BLaER1 (cell line): ENCODE data around the gene TTLL11.

ENCODE experiments used
- H3K27ac ChIP-seq: shearing (Covaris generic); formaldehyde crosslinking; 2 replicates; pipeline ENCODE4 v1.8.1; 2022
- H3K27me3 ChIP-seq: shearing (Covaris generic); formaldehyde crosslinking; 2 replicates; pipeline ENCODE4 v1.8.1; 2022
- H3K36me3 ChIP-seq: shearing (Covaris generic); formaldehyde crosslinking; 2 replicates; pipeline ENCODE4 v1.8.1; 2022
- H3K4me1 ChIP-seq: shearing (Covaris generic); formaldehyde crosslinking; 2 replicates; pipeline ENCODE4 v1.8.1; 2022
- H3K4me2 ChIP-seq: shearing (Covaris generic); formaldehyde crosslinking; 2 replicates; pipeline ENCODE4 v1.8.1; 2022
- H3K4me3 ChIP-seq: shearing (Covaris generic); formaldehyde crosslinking; 2 replicates; pipeline ENCODE4 v1.8.1; 2022
- H3K9ac ChIP-seq: shearing (Covaris generic); formaldehyde crosslinking; 2 replicates; pipeline ENCODE4 v1.8.1; 2022
- H3K9me3 ChIP-seq: shearing (Covaris generic); formaldehyde crosslinking; 2 replicates; pipeline ENCODE4 v1.8.1; 2022
- H4K20me1 ChIP-seq: shearing (Covaris generic); formaldehyde crosslinking; 2 replicates; pipeline ENCODE4 v1.8.1; 2022
- Cebpa-rat ChIP-seq: shearing (Covaris generic); IDR thresholded peaks from 2 replicates; pipeline ENCODE4 v1.8.1; 2022

TTLL11 gene

DNA sequence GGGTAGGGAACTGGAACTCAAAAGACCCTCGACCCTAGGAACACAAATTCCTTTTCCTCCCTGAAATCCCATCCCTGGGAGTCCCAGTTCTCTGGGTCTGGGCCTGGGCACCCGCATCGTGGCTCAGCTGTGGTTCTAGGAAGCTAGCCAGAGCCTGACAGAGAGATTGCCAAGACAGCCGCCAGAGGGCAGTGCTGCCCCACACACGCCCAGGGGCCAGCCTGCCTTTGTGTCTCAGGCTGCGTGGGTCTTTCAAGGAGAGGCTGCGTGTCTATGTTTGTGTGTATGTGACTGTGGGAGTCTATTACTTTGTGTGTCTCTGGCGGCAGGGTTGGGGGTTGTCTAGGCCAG, 32.0 kb upstream of the TTLL11 start:
- H3K4me3 ChIP-seq, result no peak overlapping the region
- no peaks in the 10 kb centered on the region for H4K20me1 ChIP-seq
- no peaks in the 10 kb centered on the region for H3K4me1 ChIP-seq
- H3K4me2 ChIP-seq, result no peak overlapping the region
- no peak overlapping the region for H3K9ac ChIP-seq
- H3K36me3 ChIP-seq, result no peaks in the 10 kb centered on the region
- peaks cover 30% of the 10 kb centered on the region for H3K27me3 ChIP-seq
- TF ChIP-seq Cebpa-rat, result no peak
- no peaks in the 10 kb centered on the region for H3K9me3 ChIP-seq
- no peak overlapping the region for H3K27ac ChIP-seq

GRCh38 chr9:122124528-122124927, 31.4 kb upstream of the TTLL11 start:
- Histone ChIP-seq H3K4me1 (no peaks in the 10 kb centered on the region), H3K9me3 (no peaks in the 10 kb centered on the region), H3K27ac (no peak overlapping the region), H3K27me3 (peaks cover 30% of the 10 kb centered on the region), H3K4me2 (no peak overlapping the region), H3K9ac (no peak overlapping the region), H3K36me3 (no peaks in the 10 kb centered on the region), H3K4me3 (no peak overlapping the region), H4K20me1 (no peaks in the 10 kb centered on the region)
- no peak for TF ChIP-seq Cebpa-rat

- Histone ChIP-seq H3K4me2 (no peak overlapping the region), H3K36me3 (no peaks in the 10 kb centered on the region), H3K27me3 (peaks cover 30% of the 10 kb centered on the region), H3K9ac (no peak overlapping the region), H3K4me3 (no peak overlapping the region), H4K20me1 (no peaks in the 10 kb centered on the region), H3K4me1 (no peaks in the 10 kb centered on the region), H3K27ac (no peak overlapping the region), H3K9me3 (no peaks in the 10 kb centered on the region)
- TF ChIP-seq Cebpa-rat, result no peak
Observed at GRCh38 chr9:122124048-122124447, 30.9 kb upstream of the TTLL11 start.

DNA sequence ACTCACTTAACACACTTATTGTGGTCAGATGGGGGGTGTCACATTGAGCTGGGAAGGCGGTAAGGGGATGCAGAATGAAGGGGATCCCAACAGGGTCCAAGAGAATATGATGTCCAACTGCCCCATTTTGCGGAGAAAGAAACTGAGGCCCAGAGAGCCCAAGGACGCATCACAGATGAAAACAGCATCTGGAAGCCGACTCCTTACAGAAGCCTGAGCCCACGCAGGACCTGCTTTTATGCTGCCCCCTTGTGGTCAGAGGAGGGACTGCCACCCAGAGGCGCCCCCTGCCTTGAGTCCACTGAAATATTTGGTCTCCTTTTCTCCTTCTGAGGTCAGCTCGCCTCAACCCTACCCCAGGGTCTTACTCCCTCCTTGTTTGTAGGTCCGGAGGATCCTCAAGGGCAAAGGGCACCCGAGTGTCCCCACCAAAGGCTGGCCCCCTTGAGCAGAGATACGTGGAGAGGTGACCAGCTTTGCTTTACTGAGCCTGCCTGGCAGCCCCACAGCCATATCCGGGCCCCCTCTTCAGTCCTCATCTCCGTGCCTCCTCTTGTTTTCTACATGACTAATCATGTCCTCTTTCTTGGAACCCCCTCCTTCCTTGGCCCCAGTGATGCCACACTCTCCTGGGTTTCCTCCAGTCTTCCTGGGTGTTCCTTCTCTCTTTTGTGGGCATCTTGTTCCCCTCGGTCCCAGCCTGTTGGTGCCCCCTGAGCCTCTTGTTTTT, 30.0 kb upstream of the TTLL11 start:
- H3K36me3 ChIP-seq, result no peaks in the 10 kb centered on the region
- no peak overlapping the region for H3K4me3 ChIP-seq
- H3K4me1 ChIP-seq, result no peaks in the 10 kb centered on the region
- H3K27ac ChIP-seq, result no peak overlapping the region
- no peaks in the 10 kb centered on the region for H3K9me3 ChIP-seq
- H3K9ac ChIP-seq, result no peak overlapping the region
- no peak for TF ChIP-seq Cebpa-rat
- H4K20me1 ChIP-seq, result no peaks in the 10 kb centered on the region
- H3K27me3 ChIP-seq, result peaks cover 29% of the 10 kb centered on the region
- H3K4me2 ChIP-seq, result no peak overlapping the region

DNA sequence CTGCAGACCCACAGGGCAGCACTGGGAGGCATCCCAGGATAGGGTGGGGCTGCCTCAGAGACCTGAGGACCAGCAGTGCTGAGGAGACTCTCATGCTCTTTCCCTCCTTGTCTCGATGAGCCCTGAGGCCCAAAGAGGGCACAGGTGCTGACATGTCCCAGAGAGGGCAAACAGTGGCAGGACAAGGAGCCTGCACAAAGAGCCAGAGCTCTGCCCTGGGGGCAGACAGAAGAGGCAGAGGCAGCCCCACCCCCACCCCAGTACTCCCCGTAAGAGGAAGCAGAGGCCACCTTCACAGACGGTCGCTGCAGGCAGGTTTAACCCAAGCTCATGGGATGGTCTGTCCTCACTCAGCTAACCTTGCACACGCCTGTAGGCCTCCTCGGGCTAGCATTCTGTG, 29.4 kb upstream of the TTLL11 start:
- peaks cover 23% of the 10 kb centered on the region for H3K27me3 ChIP-seq
- no peak overlapping the region for H3K4me2 ChIP-seq
- H3K9me3 ChIP-seq, result no peaks in the 10 kb centered on the region
- no peak overlapping the region for H3K4me3 ChIP-seq
- H4K20me1 ChIP-seq, result no peaks in the 10 kb centered on the region
- H3K36me3 ChIP-seq, result no peaks in the 10 kb centered on the region
- H3K9ac ChIP-seq, result no peak overlapping the region
- TF ChIP-seq Cebpa-rat, result no peak
- no peaks in the 10 kb centered on the region for H3K4me1 ChIP-seq
- H3K27ac ChIP-seq, result no peak overlapping the region

- H3K4me3 ChIP-seq, result no peak overlapping the region
- H3K27me3 ChIP-seq, result peaks cover 17% of the 10 kb centered on the region
Observed at GRCh38 chr9:122121931-122122330, 28.8 kb upstream of the TTLL11 start.

GRCh38 chr9:122121391-122121790, 28.3 kb upstream of the TTLL11 start:
- H3K4me2 ChIP-seq, result no peak overlapping the region
- H3K4me1 ChIP-seq, result no peaks in the 10 kb centered on the region
- no peak for TF ChIP-seq Cebpa-rat
- H3K27ac ChIP-seq, result no peak overlapping the region
- peaks cover 12% of the 10 kb centered on the region for H3K27me3 ChIP-seq
- H3K9me3 ChIP-seq, result no peaks in the 10 kb centered on the region
- H3K36me3 ChIP-seq, result no peaks in the 10 kb centered on the region
- H4K20me1 ChIP-seq, result no peaks in the 10 kb centered on the region
- H3K9ac ChIP-seq, result no peak overlapping the region
- H3K4me3 ChIP-seq, result no peak overlapping the region

More at GRCh38 chr9:122121931-122122330, 28.8 kb upstream of the TTLL11 start:
- H3K4me2 ChIP-seq, result no peak overlapping the region
- H3K9ac ChIP-seq, result no peak overlapping the region
- H4K20me1 ChIP-seq, result no peaks in the 10 kb centered on the region
- H3K36me3 ChIP-seq, result no peaks in the 10 kb centered on the region
- TF ChIP-seq Cebpa-rat, result no peak
- no peak overlapping the region for H3K27ac ChIP-seq
- no peaks in the 10 kb centered on the region for H3K4me1 ChIP-seq
- no peaks in the 10 kb centered on the region for H3K9me3 ChIP-seq

GRCh38 chr9:122120316-122121071, 27.4 kb upstream of the TTLL11 start:
- TF ChIP-seq Cebpa-rat, result no peak
- H3K4me1 ChIP-seq, result no peaks in the 10 kb centered on the region
- H4K20me1 ChIP-seq, result no peaks in the 10 kb centered on the region
- no peak overlapping the region for H3K4me3 ChIP-seq
- H3K36me3 ChIP-seq, result no peaks in the 10 kb centered on the region
- no peak overlapping the region for H3K9ac ChIP-seq
- no peak overlapping the region for H3K27ac ChIP-seq
- no peak overlapping the region for H3K4me2 ChIP-seq
- H3K27me3 ChIP-seq, result peaks cover 3% of the 10 kb centered on the region
- H3K9me3 ChIP-seq, result no peaks in the 10 kb centered on the region

- Histone ChIP-seq H4K20me1 (no peaks in the 10 kb centered on the region), H3K4me2 (no peak overlapping the region), H3K4me3 (no peak overlapping the region), H3K27me3 (no peaks in the 10 kb centered on the region), H3K4me1 (no peaks in the 10 kb centered on the region), H3K9me3 (no peaks in the 10 kb centered on the region), H3K9ac (no peak overlapping the region), H3K27ac (no peak overlapping the region), H3K36me3 (no peaks in the 10 kb centered on the region)
- TF ChIP-seq Cebpa-rat, result no peak
Observed at GRCh38 chr9:122119721-122120120, 26.6 kb upstream of the TTLL11 start.

GRCh38 chr9:122119166-122119521, 26.0 kb upstream of the TTLL11 start:
- H3K9ac ChIP-seq, result no peak overlapping the region
- H3K27me3 ChIP-seq, result no peaks in the 10 kb centered on the region
- H4K20me1 ChIP-seq, result no peaks in the 10 kb centered on the region
- no peaks in the 10 kb centered on the region for H3K4me1 ChIP-seq
- H3K4me2 ChIP-seq, result no peak overlapping the region
- H3K27ac ChIP-seq, result no peak overlapping the region
- no peak overlapping the region for H3K4me3 ChIP-seq
- no peak for TF ChIP-seq Cebpa-rat
- H3K36me3 ChIP-seq, result no peaks in the 10 kb centered on the region
- H3K9me3 ChIP-seq, result no peaks in the 10 kb centered on the region
